Keratinocyte (primary cell): Measurements from ENCODE around the gene NGFR.

Source experiments
- EZH2 ChIP-seq: IDR thresholded peaks from one replicate; pipeline ENCODE4 v1.6.1; 2012; ENCODE audit warnings: inconsistent platforms, mild to moderate bottlenecking, low read length, moderate library complexity
- TF ChIP-seq, protein P1 (sequence below), 3 experiments: IDR thresholded peaks in 1 of 3; conservative IDR thresholded peaks in 1 of 3; optimal IDR thresholded peaks in 1 of 3; 2 replicates in 2 of 3; 3 replicates in 1 of 3; pipeline versions ENCODE3 to v1.5.1; 2011; ENCODE audit warnings: low read length in 3 of 3, mild to moderate bottlenecking in 3 of 3, moderate library complexity in 2 of 3, control low read depth in 1 of 3, inconsistent platforms in 1 of 3; ENCODE audit not compliant: insufficient read depth in 2 of 3; ENCODE audit errors: extremely low read depth in 1 of 3

DNA sequence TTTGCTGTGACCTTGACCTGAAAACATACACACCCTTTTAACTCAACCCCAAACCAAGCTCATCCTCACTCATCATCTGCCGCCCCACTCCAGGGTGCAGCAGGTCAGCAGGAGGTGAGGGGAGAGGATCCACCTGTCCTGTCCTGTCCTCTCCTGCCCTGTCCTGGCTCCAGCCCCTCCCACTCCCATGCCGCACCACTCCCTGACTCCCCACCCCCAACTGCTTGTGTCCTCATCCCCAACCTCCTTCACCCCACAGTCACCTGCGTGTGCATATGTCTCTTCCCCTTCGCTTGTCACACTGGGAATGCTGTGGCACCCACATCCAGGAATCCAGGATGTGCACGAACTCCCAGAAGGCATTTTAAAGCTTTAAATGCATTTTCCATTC lies 15.6 kb downstream of the NGFR start:
- no peak for TF ChIP-seq EZH2
- TF ChIP-seq, protein P1, sequence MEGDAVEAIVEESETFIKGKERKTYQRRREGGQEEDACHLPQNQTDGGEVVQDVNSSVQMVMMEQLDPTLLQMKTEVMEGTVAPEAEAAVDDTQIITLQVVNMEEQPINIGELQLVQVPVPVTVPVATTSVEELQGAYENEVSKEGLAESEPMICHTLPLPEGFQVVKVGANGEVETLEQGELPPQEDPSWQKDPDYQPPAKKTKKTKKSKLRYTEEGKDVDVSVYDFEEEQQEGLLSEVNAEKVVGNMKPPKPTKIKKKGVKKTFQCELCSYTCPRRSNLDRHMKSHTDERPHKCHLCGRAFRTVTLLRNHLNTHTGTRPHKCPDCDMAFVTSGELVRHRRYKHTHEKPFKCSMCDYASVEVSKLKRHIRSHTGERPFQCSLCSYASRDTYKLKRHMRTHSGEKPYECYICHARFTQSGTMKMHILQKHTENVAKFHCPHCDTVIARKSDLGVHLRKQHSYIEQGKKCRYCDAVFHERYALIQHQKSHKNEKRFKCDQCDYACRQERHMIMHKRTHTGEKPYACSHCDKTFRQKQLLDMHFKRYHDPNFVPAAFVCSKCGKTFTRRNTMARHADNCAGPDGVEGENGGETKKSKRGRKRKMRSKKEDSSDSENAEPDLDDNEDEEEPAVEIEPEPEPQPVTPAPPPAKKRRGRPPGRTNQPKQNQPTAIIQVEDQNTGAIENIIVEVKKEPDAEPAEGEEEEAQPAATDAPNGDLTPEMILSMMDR (optimal IDR thresholded peaks at IDR 0.05 in 1 of 3, IDR thresholded peaks at IDR 0.05 in 1 of 3, conservative IDR thresholded peaks at IDR 0.05 in 1 of 3; ENCODE audit: extremely low read depth in 1 of 3, insufficient read depth in 2 of 3, low read length in 3 of 3) = no peak
